Esophagus squamous epithelium (tissue), 4 donors: ENCODE measurements around the gene HNRNPU.

ENCODE experiments used
- CTCF ChIP-seq, 6 experiments: fragments of 450-650 bp in 4 of 6; fragments of 200-600 bp in 2 of 6; sonication (generic) in 2 of 6; IDR thresholded peaks; one replicate each; pipeline ENCODE4 v1.5.1; 2016 to 2019; ENCODE audit warnings: antibody characterized with exemption in 6 of 6, mild to moderate bottlenecking in 4 of 6, moderate library complexity in 4 of 6
- POLR2A ChIP-seq, 4 donors: fragments of 450-650 bp; IDR thresholded peaks; one replicate each; pipeline ENCODE4 v1.6.1; 2017; ENCODE audit warnings: antibody characterized with exemption in 4 of 4, mild to moderate bottlenecking in 4 of 4, moderate library complexity in 3 of 4

- TF ChIP-seq CTCF (IDR thresholded peaks at IDR 0.05) (no peak), POLR2A (IDR thresholded peaks at IDR 0.05) (no peak)
Observed at GRCh38 chr1:244913806-244914205, 49.5 kb upstream of the HNRNPU start.
